T-helper 2 cell (primary cell): ENCODE data around the gene ZFP37.
"Not testable (repeated sequence)": the region's sequence is repeated elsewhere in the genome, so short reads cannot be mapped to it uniquely, and the experiment has no call there.

Source experiments
- DNase-seq, 5 experiments: peaks; one replicate each; pipeline versions ENCODE4 v3.0.0 to v3.0.0-alpha.2; 2012 to 2022
- total RNA-seq, 2 donors: gene quantifications; one replicate each; lab custom pipeline; 2026; lab: John Stamatoyannopoulos, UW

ZFP37 gene
- 0.31 to 4.4 reads per million in 2 donors for total RNA-seq

DNA sequence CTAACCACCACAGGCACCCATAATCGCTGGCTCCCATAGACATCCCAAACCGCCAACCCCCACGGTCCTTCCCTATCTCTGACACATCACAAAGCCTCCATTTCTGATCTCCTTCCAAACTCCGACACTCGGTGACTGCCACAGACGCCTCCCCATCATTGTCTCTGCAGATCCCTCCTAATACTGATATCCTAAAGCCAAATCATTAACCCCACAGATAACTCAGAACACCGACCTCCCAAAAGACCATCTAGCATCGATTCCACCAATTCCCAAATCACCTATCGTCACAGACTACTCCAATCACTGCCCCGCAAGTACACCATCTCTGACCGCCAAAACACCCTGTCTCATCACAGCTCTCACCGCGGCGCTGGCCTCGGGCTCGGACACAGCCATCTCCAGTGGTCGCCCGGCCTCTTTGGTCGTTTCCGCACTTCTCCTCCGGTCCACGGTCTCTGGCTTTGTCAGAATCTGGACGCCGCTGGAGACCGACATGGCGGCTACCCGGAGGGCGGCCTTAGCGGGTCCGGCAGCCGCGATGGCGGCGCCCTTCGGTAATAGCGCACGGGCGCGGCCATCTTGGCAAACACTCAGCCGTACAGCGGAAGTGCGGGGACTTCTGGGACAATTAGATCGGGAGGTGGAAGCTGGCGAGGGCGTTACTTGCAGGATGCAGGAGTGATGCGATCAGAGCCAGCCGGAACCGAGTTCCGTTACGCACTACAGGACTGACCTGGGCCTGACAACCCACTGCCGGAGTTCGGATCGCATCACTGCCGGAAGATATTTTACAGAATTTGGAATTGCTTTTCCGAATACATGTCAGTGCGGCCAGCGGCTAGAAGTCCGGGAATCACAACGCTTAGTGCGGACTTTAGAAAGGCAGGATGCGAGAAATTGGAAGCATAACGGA is at the start of gene ZFP37:
Gene ZFP37 (minus strand): TSS at position 534 of the 916 bp plus-strand sequence. CDS start 36 bp downstream, at position 498.
- DNase-seq: peak; percentile 47 to 85 (median 64)

DNA sequence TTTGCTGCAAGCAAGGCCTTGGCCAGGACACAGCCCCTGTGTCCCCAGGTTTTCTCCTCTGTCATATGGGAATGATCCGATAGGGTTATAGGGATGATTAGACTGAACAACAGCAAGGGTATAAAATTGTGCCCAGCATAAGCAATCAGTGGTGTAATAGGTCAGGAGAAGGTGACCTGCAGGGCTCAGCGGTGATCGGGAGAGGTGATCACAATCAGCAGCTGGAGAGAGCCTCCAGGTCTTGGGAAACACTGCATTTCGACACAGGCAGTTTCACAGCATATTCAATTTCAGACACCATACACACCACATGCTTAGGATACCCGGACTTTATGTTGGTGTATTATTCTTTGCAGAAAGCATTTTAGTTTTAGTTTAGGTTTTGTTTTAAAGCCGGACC is 48.8 kb upstream of the ZFP37 start:
- DNase-seq: not testable (repeated sequence)

DNA sequence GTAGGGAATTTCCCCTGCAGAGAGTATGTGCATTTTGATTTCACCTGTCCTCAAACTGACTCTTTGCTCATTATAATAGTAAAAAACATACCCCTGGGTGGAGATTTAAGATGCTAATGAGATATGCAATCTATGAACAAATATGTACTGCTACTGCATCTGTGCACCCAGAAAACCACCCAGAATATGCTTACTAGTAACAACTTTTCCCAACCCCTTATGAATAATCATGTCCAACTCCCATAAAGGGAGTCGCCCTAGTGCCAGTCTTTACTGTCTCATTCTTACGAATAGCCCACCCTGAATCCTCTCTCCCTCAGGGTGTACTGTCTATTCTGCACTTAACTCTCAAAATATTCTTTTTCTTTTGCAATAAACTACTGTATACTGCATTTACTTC is 39.0 kb upstream of the ZFP37 start:
- DNase-seq: no peak

DNA sequence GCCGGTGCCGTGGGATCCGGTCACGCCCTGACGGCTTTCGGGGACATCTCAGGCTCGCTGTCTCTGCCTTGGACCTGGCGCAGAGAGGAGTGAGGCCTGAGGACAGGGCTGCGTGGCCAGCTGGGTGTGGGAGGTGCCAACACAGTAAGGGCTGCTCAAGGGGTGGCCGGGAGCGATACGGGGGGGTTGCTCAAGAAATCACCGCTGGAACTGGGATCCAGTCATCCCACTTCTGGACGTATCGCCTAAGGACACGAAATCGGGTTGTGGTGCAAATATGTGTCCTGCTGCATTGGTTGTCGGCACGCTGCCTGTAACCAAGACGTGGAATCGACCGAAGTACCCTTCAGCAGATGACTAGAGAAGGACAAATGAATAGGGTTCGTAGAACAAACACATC is 33.4 kb upstream of the ZFP37 start:
- DNase-seq: not testable (repeated sequence)

DNA sequence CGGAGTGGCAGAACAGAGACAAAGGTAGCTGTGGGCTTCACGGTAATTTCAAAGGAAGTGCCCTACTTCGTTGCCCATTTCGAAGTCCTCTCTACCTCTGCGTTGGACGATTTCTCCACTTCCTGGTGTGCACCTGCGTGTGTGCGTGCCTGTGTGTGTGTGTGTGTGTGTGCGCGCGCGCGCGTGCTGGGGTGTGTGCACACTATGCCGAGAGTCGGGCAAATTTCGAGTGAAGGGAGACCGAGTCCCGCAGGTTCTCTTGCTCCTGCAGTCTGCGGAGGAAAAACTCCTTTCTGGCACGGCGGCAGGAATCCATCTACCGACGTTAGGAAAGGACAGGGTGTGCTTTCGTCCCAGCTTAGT is 32.6 kb upstream of the ZFP37 start:
- DNase-seq: not testable (repeated sequence)

DNA sequence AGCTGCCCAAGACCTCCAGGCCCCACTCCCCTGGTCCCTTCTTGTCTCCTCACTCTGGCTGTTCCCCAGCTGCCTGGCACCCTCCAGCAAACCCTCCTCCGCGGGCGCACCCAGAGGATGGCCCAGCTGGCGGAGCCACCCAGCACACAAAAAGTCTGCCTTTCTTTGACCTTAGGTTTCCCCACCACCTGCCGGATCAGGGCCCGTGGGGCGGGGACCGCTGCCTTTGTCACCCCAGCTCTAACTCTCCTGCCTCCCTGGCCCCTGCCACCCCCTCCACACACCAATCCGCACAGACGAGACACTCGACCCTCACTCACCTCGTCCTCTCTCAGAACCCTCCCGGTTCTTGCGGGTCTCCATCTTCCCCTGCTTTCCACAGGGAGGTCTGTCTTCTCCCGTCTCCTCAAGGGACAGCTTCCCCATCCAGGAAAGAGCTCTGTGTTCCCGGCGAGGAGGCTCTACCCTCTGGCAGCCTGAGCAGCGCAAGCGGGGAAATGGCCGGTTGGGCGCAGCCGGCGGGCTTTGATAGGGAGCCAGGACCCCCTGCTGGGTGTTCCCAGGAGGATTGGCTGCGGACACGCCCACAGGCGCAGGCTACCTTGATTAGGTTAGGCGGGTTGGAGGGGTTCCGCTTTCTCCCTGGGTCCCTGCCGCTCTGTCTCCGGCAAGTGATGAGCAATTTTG is 32.1 kb upstream of the ZFP37 start:
- not testable (repeated sequence) for DNase-seq

DNA sequence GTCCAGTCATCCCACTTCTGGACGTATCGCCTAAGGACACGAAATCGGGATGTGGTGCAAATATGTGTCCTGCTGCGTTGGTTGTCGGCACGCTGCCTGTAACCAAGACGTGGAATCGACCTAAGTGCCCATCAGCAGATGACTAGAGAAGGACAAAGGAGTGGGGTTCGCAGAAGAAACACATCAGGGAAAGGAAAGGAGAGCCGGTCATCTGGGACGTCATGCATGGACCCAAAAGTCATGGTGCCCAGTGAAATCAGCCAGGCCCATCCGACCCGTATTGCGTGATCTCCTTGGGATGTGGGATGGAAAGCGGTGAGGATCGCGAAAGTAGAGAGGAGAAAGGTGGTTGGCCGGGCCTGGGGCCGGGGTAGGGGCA is 6.4 kb upstream of the ZFP37 start:
- DNase-seq: not testable (repeated sequence)

DNA sequence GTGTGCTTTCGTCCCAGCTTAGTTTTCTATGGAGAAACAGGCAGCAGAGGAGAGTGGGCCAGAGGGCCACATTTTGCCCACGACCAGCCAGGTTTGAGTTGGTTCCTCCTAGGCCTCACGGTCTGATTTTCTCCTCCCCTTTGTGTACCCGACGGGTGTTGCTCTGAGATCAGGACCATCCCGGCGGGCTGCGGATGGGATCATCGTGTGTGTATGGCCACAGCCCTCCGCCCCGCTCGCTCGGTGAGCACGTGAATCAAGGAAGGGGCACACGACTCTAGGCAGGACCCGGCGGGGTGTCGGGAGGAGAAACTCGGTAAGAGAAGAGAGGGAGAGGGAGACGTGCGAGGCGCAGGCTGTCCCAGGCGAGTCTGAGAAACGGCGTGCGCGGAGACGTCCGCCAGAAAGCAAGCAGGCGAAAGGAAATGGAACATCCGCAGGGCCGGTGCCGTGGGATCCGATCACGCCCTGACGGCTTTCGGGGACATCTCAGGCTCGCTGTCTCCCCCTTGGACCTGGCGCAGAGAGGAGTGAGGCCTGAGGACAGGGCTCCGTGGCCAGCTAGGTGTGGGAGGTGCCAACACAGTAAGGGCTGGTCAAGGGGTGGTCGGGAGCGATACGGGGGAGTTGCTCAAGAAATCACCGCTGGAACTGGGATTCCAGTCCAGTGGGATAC is 5.9 kb upstream of the ZFP37 start:
- not testable (repeated sequence) for DNase-seq

DNA sequence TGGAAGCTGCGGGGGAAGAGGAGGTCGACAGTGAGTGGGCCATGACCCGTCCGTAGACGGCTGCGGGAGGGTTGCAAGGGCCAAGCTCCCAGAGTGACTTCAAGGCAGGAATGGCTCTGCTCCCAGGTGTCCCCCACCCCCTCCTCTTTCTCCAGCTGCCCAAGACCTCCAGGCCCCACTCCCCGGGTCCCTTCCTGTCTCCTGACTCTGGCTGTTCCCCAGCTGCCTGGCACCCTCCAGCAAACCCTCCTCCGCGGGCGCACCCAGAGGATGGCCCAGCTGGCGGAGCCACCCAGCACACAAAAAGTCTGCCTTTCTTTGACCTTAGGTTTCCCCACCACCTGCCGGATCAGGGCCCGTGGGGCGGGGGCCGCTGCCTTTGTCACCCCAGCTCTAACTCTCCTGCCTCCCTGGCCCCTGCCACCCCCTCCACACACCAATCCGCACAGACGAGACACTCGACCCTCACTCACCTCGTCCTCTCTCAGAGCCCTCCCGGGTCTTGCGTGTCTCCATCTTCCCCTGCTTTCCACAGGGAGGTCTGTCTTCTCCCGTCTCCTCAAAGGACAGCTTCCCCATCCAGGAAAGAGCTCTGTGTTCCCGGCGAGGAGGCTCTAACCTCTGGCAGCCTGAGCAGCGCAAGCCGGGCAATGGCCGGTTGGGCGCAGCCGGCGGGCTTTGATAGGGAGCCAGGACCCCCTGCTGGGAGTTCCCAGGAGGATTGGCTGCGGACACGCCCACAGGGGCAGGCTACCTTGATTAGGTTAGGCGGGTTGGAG is 4.7 kb upstream of the ZFP37 start:
- DNase-seq: peak in 1 of 5 experiments; percentile 6

DNA sequence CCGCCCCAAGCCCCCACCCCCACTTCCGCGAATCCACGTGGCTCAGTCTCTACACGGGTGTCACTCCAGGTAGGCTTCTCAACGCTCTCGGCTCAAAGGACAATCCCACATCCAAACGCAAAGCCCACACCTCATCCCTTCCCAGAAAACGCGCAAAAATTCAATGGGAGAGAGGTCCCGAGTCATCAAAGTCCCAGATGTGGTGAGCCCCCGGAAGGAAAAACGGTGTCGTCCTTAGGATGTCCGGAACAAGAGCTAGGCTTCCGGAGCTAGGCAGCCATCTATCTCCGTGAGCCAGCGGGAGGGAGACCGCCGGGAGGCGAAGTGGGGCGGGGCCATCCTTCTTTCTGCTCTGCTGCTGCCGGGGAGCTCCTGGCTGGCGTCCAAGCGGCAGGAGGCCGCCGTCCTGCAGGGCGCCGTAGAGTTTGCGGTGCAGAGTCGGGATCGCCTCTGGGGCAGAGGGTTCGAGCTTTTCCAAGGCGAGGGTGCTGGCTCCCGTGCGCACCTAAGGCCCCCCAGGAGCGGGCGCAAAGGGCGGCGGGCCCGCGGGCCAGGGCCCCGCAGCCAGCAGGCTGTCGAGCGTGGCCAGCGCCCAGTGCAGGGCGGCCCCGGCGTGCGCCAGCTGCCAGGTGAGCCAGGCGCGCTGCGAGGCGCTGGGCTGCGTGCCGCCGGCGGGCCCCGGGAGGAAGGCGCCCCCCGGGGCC is 3.2 kb upstream of the ZFP37 start:
- DNase-seq: not testable (repeated sequence)

DNA sequence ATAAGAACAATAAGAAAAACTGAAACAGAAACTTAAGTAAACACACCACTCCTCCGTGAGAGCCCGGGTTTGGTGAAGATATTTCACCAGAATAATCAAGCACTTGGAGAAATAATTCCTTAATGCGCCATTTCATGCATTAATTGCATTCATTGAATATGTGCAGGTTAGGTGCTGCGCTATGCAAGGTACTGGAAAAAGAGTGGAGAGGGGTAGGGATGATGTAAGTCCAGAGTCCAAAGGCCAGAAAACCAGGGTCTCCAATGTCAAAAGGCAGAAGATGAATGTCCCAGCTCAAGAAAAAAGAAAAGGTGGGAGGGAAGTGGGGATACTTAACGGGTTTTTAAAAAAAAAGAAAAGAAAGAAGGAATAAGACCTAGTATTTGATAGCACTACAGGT is 669 bp upstream of the ZFP37 start:
- no peak for DNase-seq

DNA sequence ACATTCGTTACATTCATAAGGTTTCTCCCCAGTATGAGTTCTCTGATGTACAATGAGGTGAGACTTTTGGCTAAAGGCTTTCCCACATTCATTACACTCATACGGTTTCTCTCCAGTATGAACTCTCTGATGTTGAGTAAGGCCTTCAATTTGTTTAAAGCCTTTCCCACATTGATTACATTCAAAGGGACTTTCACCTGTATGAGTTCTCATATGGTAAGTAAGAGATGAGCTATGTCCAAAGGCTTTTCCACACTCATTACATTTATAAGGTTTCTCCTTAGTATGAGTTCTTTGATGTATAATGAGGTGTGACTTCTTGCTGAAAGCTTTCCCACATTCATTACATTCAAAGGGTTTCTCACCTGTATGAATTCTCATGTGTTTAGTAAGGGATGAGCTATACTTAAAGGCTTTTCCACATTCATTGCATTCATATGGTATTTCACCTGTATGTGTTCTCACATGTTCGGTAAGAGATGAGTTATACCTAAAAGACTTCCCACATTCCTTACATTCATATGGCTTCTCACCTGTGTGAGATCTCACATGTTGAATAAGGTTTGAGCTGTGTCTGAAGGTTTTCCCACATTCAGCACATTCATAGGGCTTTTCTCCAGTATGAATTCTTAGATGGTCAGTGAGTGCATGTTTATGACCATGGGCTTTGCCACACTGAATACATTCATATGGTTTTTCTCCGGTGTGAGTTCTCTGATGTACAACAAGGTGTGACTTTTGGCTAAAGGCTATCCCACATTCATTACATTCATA is 13.5 kb downstream of the ZFP37 start:
- DNase-seq: no peak

DNA sequence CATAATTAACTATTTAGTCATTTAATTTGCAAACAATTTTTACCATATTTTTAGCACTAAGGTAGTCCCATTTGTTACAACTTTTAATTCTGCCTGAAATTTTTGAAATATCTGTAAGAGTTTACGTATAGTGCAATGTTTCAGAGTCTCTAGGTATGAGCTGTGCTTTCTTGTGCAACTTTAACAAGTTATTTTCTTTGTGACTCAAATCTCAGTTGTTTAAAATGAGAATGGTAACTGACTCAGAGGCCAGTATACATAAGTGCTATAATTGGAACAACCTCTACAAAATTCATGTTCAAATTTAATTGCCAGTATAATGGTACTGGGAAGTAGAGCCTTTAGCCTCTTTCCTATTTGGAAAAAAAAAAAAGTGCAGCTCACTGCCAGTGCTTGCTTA is 30.3 kb downstream of the ZFP37 start:
- no peak for DNase-seq

DNA sequence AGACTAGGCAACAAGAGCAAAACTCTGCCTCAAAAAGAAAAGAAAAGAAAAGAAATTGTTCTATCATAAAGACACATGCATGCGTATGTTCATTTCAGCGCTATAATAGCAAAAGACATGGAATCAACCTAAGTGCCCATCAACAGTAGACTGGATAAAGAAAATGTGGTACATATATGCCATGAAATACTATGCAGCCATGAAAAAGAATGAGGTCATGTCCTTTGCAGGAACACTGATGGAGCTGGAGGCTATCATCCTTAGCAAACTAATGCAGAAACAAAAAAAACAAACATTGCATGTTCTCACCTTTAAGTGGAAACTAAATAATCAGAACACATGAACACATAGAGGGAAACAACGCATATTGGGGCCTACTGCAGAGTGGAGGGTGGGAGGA is 38.3 kb downstream of the ZFP37 start:
- DNase-seq: no peak

DNA sequence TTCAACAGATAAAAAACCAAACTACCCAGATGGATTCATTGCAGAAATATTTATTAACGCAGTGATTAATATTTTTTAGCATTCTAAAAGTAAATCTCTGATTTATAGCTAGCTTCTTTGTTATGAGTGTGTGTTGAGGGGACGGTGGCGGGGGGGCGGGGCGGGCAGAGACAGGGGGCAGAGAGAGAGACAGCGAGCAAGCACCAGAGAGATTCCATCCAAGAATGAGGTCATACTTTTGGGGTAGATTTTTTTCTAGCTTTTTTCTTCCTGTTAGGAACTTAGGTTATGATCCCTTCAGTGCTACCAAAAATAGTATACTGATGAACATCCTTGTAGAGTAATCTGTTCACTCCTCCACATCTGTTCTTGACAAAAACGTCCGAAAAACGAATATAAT is 44.0 kb downstream of the ZFP37 start:
- DNase-seq: no peak

DNA sequence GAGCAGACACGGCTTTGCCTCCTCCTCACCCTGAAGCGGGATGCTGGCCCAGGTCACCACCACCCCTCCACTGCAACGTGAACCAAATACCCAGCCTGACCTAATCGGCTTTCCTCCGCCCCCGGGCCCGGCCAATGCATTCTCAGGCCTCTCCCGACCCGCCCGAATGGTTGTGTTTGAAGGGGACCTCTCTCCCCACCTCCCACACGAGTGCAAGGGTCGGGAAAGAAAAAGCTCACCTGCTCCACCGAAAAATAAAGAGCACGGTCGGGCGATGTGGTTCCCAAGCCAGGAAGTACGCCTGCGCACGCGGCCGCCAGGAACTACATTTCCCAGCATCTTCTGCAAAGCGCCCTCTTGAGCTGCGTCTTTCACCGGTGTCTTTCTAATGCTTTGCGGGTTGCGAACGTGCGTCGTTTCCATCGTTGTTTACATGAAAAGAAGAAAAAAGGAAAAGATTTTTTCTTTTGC is 44.6 kb downstream of the ZFP37 start, which contains the start of gene ZNF883:
Gene ZNF883 (minus strand): TSS at position 282 of the 471 bp plus-strand sequence.
- peak in 3 of 5 experiments; percentile 3 to 56 (median 4) for DNase-seq

DNA sequence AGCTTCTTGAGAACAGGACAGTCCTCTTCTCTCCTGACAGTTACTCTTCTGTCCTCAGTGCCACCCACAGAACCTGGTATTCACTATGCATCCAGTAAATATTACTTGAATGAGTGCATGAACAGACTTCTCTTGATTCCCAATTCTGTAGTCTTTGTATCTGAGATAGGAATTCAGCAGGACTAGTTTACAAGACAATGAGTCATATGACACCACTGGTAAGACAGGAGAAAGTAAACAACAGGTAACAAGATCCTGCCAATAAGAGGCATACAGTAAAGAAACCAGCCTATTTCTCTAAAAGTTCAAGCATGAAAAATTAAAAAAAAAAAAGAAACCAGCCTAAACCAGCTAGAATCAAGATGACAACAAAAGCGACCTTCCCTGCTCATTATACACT is 50.7 kb downstream of the ZFP37 start:
- no peak for DNase-seq

DNA sequence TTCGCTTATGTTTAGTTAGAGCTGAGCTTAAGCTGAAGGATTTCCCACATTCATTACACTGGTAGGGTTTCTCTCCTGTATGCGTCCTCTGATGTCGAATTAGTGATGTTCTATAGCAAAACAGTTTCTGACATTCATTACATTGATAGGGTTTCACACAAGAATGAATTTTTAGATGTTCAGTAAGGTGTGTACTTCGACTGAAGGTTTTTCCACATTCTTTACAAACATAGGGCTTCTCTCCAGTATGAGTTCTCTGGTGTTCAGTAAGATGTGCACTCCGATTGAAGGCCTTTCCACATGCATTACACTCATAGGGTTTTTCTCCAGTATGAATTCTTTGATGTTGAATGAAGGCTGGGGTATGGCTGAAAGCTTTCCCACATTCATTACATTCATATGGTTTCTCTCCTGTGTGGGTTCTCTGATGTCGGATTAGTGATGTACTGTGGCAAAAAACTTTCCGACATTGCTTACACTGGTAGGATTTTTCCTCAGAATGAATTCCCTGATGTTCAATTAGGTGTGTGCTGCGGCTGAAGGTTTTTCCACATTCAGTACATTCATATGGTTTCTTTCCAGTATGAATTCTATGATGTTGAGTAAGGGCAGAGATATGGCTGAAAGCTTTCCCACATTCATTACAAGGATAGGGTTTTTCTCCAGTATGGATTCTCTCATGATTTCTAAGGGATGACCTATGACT is 59.1 kb downstream of the ZFP37 start:
- no peak for DNase-seq
